ENCODE data around the gene TPSAB1.
"Not testable (repeated sequence)": the region's sequence is repeated elsewhere in the genome, so short reads cannot be mapped to it uniquely, and the experiment has no call there.

DNA sequence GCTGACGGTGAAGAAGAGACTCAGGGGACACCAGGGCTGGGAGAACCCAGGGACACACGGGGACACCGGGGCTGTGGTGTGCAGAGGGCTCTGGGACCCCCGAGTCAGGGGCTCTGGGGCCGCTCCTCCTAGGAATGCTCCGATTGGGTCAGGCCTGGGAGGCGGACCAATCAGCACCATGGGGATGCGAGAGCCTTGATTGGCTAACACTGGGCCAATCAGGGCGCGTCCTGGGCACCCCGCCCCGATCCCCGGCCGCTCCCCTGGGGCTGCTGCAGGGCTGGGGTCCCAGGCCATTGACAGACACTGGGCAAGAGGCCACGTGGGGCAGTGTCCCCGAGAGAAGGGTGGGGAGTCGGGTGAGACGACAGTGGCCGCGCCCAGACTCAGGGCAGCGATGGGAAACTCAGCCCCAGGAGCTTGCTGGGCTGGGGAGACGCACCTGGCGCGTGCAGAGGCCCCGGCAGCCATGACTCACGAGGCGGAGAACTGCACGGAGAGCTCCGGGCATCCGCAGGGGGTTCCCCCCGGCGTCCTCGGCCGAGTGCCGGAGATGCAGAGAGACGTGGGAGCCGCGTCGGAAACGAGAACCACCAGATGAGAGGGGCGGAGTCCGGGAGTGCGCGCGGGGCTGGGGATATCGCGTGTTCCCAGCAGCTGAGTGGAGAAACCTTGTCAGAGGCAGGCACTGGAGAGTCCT, 8.3 kb upstream of the TPSAB1 start:
- TF ChIP-seq, protein P1, sequence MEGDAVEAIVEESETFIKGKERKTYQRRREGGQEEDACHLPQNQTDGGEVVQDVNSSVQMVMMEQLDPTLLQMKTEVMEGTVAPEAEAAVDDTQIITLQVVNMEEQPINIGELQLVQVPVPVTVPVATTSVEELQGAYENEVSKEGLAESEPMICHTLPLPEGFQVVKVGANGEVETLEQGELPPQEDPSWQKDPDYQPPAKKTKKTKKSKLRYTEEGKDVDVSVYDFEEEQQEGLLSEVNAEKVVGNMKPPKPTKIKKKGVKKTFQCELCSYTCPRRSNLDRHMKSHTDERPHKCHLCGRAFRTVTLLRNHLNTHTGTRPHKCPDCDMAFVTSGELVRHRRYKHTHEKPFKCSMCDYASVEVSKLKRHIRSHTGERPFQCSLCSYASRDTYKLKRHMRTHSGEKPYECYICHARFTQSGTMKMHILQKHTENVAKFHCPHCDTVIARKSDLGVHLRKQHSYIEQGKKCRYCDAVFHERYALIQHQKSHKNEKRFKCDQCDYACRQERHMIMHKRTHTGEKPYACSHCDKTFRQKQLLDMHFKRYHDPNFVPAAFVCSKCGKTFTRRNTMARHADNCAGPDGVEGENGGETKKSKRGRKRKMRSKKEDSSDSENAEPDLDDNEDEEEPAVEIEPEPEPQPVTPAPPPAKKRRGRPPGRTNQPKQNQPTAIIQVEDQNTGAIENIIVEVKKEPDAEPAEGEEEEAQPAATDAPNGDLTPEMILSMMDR (IDR thresholded peaks at IDR 0.05; ENCODE audit: insufficient read depth, low read depth, low read length): not testable (repeated sequence)
- not testable (repeated sequence) for TF ChIP-seq EZH2 (IDR thresholded peaks at IDR 0.05; ENCODE audit: insufficient read depth, low read length)
